Nephron (organoid): ENCODE results near the gene FADD.

Experiments used
- H3K27ac Mint-ChIP-seq, 3 experiments: 2 replicates each; pipeline ENCODE4 v1.8.0; 2020; ENCODE audit warnings: mixed read lengths in 3 of 3, mild to moderate bottlenecking in 2 of 3, moderate library complexity in 1 of 3
- H3K27me3 Mint-ChIP-seq: 2 replicates; pipeline ENCODE4 v1.8.0; 2021; ENCODE audit warnings: low read depth, mild to moderate bottlenecking, moderate library complexity, mixed read lengths
- H3K36me3 Mint-ChIP-seq: 2 replicates; pipeline ENCODE4 v1.8.0; 2020; ENCODE audit warnings: low read depth, mixed read lengths
- H3K4me1 Mint-ChIP-seq: 2 replicates; pipeline ENCODE4 v1.8.0; 2020; ENCODE audit warnings: mixed read lengths
- H3K4me3 Mint-ChIP-seq, 3 experiments: 2 replicates each; pipeline ENCODE4 v1.8.0; 2020; ENCODE audit warnings: mild to moderate bottlenecking in 3 of 3, mixed read lengths in 3 of 3, moderate library complexity in 2 of 3
- H3K9me3 Mint-ChIP-seq: 2 replicates; pipeline ENCODE4 v1.8.0; 2020; ENCODE audit warnings: mixed read lengths
- TF ChIP-seq, protein P1 (sequence below), 3 experiments: fragments of 200-600 bp; sonication (generic); IDR thresholded peaks; one replicate each; pipeline ENCODE4 v1.5.0; 2021; ENCODE audit warnings: antibody characterized with exemption in 3 of 3; ENCODE audit not compliant: unreplicated experiment in 3 of 3

Gene FADD

GRCh38 chr11:70175236-70175698 is 27.8 kb upstream of the FADD start:
- Mint-ChIP-seq H3K36me3 (no peaks in the 10 kb centered on the region), H3K4me1 (peaks cover 7% of the 10 kb centered on the region), H3K9me3 (no peaks in the 10 kb centered on the region), H3K4me3 (no peak overlapping the region), H3K27me3 (peaks cover 6% of the 10 kb centered on the region), H3K27ac (peak overlapping the region in 2 of 3 experiments; percentile 84 to 90)
- TF ChIP-seq, protein P1, sequence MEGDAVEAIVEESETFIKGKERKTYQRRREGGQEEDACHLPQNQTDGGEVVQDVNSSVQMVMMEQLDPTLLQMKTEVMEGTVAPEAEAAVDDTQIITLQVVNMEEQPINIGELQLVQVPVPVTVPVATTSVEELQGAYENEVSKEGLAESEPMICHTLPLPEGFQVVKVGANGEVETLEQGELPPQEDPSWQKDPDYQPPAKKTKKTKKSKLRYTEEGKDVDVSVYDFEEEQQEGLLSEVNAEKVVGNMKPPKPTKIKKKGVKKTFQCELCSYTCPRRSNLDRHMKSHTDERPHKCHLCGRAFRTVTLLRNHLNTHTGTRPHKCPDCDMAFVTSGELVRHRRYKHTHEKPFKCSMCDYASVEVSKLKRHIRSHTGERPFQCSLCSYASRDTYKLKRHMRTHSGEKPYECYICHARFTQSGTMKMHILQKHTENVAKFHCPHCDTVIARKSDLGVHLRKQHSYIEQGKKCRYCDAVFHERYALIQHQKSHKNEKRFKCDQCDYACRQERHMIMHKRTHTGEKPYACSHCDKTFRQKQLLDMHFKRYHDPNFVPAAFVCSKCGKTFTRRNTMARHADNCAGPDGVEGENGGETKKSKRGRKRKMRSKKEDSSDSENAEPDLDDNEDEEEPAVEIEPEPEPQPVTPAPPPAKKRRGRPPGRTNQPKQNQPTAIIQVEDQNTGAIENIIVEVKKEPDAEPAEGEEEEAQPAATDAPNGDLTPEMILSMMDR (IDR thresholded peaks at IDR 0.05; ENCODE audit: unreplicated experiment in 3 of 3): no peak

DNA sequence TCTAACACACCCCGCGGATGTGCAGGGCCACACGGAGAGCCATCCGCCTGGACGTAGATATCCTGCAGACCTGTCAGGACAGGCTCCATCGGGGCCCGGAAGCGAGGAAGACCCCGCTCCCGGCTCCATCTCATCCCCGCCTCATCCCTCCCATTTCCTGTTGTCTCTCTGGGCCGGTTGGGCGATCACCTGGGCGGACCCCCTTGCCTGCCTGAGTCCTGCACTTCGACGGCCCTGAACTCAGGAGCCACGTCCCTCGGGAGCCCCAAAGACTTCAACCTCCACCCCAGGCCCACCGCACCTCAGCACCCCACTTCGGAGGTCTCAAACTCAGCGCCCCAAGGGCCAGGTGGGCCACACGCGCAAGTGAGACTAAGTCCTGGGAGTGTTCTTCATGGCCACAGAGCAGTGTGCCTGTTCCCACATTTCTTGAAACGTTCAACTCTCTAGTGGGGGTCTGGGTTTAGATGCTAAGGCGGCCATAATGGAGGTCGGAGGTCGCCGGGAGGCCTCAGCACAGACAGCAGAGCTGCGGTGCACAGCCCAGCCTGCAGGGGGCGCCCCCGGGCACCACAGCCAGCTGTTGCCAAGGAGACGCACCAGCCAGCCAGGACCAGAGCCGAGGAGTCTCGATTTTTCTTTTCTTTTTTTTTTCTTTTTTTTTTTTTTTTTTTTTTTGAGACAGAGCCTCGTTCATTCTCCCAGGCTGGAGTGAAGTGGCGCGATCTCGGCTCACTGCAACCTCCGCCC is 26.0 kb upstream of the FADD start:
- Mint-ChIP-seq H3K27me3 (peaks cover 3% of the 10 kb centered on the region), H3K4me3 (no peak overlapping the region), H3K9me3 (no peaks in the 10 kb centered on the region), H3K27ac (no peak overlapping the region), H3K36me3 (no peaks in the 10 kb centered on the region), H3K4me1 (peaks cover 7% of the 10 kb centered on the region)
- TF ChIP-seq, protein P1 (IDR thresholded peaks at IDR 0.05; ENCODE audit: unreplicated experiment in 3 of 3): peak; percentile 31 to 42 (median 32)

DNA sequence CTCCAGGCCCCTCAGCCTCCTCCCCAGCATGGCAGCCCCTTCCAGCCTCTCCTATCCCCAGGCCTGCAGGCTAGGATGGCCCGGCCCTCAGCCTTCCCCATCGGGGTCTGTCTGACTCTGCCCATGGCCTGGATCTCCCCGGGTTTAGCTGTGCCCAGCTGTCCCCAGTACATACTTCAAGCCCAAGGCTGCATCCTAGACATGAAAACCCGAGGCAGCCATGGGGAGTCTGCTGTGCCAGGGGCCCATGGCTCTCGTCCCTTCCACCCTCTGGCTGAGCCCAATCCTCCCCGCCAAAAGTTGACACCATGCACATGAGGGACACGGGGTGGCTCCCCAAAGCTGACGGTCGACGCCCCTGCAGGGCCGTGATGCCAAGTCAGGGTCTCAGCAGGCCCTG is 22.2 kb upstream of the FADD start:
- peaks cover 6% of the 10 kb centered on the region for H3K27me3 Mint-ChIP-seq
- no peak overlapping the region for H3K4me3 Mint-ChIP-seq
- no peaks in the 10 kb centered on the region for H3K36me3 Mint-ChIP-seq
- TF ChIP-seq, protein P1 (IDR thresholded peaks at IDR 0.05; ENCODE audit: unreplicated experiment in 3 of 3): no peak
- no peak overlapping the region for H3K27ac Mint-ChIP-seq
- H3K4me1 Mint-ChIP-seq: no peaks in the 10 kb centered on the region
- H3K9me3 Mint-ChIP-seq: no peaks in the 10 kb centered on the region

DNA sequence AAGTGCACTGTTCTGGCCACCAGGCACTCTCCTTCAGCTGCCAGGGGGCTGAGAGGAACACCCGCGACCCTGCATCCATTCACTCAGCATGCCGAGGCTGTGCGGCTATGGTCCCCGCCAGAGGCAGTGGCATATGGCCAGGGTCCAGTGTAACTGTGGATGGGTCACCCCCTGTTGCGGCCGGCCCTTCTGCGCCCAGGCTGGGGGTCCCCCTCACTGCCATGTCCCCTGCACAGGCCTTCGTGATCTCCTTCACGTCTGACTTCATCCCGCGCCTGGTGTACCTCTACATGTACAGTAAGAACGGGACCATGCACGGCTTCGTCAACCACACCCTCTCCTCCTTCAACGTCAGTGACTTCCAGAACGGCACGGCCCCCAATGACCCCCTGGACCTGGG is 20.8 kb upstream of the FADD start:
- H3K4me1 Mint-ChIP-seq: no peaks in the 10 kb centered on the region
- H3K27me3 Mint-ChIP-seq: peaks cover 5% of the 10 kb centered on the region
- TF ChIP-seq, protein P1 (IDR thresholded peaks at IDR 0.05; ENCODE audit: unreplicated experiment in 3 of 3): no peak
- no peak overlapping the region for H3K27ac Mint-ChIP-seq
- H3K9me3 Mint-ChIP-seq: no peaks in the 10 kb centered on the region
- H3K36me3 Mint-ChIP-seq: no peaks in the 10 kb centered on the region
- no peak overlapping the region for H3K4me3 Mint-ChIP-seq

GRCh38 chr11:70183032-70183431 is 20.1 kb upstream of the FADD start:
- Mint-ChIP-seq H3K9me3 (no peaks in the 10 kb centered on the region), H3K36me3 (no peaks in the 10 kb centered on the region), H3K27ac (no peak overlapping the region), H3K27me3 (peaks cover 10% of the 10 kb centered on the region), H3K4me3 (no peak overlapping the region), H3K4me1 (no peaks in the 10 kb centered on the region)
- TF ChIP-seq, protein P1 (IDR thresholded peaks at IDR 0.05; ENCODE audit: unreplicated experiment in 3 of 3): no peak
